Fibroblast of mammary gland (primary cell): Measurements from ENCODE around the gene SPEM1.

Experiments
- DNase-seq: peaks from one replicate; pipeline ENCODE4 v3.0.0-alpha.2; 2010; ENCODE audit warnings: low read depth
- H3K4me3 ChIP-seq: 2 replicates; pipeline ENCODE4 v1.5.1; 2011; ENCODE audit warnings: low read depth, mild to moderate bottlenecking, low read length, moderate library complexity; ENCODE audit not compliant: control insufficient read depth
- TF ChIP-seq, protein P1 (sequence below): conservative IDR thresholded peaks from 2 replicates; pipeline ENCODE4 v1.5.1; 2011; ENCODE audit warnings: low read depth, low read length, inconsistent platforms; ENCODE audit not compliant: control insufficient read depth, insufficient read depth

SPEM1 gene, protein sequence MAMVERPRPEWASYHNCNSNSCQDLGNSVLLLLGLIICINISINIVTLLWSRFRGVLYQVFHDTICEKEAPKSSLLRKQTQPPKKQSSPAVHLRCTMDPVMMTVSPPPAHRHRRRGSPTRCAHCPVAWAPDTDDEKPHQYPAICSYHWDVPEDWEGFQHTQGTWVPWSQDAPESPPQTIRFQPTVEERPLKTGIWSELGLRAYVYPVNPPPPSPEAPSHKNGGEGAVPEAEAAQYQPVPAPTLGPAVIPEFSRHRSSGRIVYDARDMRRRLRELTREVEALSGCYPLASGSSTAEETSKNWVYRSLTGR

DNA sequence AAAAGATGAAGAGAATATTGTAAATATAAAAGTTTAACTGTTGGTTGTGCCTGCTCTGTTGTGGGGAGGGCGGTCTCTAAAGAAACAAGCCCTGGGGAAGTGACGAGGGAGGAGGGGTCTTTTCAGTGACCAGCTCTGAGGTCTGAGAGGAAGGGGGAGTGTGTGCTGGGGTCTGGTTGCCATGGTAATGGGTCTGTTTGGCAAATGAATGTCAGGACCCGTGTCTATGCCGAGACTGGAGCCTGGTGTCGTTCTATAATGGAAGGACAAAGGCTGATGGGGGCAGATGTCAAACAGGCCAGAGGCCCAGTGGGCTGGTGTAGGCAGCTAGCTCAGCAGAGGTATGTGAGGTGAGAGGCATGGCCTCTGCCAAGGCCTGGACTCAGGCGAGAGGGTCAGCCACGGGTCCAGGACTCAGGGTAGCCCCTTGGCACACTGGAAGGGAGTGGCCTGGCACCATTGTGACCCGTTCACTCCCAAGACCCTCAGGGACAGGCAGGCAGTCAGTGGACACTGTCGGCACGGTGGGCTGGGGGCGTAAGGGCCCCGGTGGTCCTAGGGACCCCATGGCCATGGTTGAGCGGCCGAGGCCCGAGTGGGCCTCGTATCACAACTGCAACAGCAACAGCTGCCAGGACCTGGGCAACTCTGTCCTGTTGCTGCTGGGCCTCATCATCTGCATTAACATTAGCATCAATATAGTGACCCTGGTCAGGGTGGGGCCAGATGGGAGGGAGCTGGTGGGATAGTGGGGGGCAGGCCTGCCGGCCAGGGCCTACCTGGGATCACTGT is at the start of gene SPEM1:
Gene SPEM1 (plus strand): TSS at position 506 of the 792 bp plus-strand sequence. CDS start 61 bp downstream, at position 567.
- no peak within 1 kb of the TSS for H3K4me3 ChIP-seq
- DNase-seq = no peak
- TF ChIP-seq, protein P1, sequence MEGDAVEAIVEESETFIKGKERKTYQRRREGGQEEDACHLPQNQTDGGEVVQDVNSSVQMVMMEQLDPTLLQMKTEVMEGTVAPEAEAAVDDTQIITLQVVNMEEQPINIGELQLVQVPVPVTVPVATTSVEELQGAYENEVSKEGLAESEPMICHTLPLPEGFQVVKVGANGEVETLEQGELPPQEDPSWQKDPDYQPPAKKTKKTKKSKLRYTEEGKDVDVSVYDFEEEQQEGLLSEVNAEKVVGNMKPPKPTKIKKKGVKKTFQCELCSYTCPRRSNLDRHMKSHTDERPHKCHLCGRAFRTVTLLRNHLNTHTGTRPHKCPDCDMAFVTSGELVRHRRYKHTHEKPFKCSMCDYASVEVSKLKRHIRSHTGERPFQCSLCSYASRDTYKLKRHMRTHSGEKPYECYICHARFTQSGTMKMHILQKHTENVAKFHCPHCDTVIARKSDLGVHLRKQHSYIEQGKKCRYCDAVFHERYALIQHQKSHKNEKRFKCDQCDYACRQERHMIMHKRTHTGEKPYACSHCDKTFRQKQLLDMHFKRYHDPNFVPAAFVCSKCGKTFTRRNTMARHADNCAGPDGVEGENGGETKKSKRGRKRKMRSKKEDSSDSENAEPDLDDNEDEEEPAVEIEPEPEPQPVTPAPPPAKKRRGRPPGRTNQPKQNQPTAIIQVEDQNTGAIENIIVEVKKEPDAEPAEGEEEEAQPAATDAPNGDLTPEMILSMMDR = no peak

DNA sequence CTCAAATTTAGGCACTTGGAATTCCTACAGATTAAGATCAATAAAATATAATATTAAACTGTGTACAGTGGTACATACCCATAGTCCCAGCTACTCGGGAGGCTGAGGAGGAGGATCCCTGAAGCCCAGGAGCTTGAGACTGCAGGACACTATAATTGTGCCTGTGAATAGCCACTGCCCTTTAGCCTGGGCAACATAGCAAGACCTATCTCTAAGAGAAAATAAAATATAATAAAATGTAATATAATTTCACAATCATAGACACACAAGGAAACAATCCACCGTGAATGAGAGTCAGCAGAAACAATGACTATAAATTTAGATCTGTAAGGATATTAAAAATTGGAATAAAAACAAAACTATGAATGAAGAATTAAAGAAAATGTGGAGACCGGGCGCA is 49.3 kb upstream of the SPEM1 start:
- DNase-seq = no peak
- H3K4me3 ChIP-seq = no peak overlapping the region
- TF ChIP-seq, protein P1 = no peak

DNA sequence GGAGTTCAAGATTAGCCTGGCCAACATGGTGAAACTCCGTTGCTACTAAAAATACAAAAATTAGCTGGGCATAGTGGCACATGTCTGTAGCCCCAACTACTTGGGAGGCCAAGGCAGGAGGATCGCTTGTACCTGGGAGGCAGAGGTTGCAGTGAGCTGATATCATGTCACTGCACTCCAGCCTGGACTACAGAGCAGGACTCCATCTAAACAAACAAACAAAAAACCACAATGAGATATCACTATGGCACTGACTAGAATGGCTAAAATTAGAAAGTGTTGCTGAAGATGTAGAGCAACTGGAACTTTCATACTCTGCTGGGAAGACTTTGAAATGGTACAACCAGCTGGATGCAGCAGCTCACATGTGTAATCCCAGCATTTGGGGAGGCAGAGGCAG is 45.8 kb upstream of the SPEM1 start:
- TF ChIP-seq, protein P1 = no peak
- no peak overlapping the region for H3K4me3 ChIP-seq
- DNase-seq = no peak

DNA sequence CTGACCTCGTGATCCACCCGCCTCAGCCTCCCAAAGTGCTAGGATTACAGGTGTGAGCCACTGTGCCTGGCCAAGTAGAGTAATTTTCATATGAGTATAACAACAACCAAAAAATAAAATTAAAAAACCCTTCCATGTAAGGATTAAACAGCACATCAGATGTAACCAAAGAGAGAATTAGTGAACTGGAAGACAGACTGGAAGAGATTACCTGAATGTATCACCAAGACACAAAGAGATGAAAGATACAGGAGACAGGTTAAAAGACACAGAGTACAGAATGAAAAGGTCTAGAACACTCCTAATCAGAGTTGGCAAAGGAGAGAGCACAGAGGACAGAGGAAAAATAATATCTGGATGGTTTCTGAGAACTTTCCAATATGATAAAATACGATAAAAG is 41.0 kb upstream of the SPEM1 start:
- TF ChIP-seq, protein P1 = no peak
- DNase-seq = no peak
- no peak overlapping the region for H3K4me3 ChIP-seq

DNA sequence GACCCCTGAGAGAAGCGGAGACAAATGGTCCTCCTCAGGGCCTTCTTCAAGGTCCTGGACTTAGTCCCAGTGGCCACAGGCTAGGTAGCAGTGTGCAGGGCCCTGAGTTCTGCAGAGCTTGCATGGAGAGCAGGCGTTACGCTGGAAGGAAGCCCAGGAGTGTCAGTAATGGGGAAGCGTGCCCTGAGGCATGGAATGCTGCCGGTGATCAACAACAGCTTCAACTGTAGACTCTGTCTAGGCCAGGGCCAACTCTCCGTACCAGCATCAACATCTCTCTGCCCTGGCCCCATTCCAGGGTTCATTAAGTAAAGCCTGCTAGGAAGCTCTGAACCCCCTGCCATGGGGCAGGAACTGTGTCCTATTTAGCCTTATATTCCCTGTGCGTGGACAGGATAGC is 39.8 kb upstream of the SPEM1 start:
- TF ChIP-seq, protein P1 = no peak
- no peak for DNase-seq
- no peak overlapping the region for H3K4me3 ChIP-seq

DNA sequence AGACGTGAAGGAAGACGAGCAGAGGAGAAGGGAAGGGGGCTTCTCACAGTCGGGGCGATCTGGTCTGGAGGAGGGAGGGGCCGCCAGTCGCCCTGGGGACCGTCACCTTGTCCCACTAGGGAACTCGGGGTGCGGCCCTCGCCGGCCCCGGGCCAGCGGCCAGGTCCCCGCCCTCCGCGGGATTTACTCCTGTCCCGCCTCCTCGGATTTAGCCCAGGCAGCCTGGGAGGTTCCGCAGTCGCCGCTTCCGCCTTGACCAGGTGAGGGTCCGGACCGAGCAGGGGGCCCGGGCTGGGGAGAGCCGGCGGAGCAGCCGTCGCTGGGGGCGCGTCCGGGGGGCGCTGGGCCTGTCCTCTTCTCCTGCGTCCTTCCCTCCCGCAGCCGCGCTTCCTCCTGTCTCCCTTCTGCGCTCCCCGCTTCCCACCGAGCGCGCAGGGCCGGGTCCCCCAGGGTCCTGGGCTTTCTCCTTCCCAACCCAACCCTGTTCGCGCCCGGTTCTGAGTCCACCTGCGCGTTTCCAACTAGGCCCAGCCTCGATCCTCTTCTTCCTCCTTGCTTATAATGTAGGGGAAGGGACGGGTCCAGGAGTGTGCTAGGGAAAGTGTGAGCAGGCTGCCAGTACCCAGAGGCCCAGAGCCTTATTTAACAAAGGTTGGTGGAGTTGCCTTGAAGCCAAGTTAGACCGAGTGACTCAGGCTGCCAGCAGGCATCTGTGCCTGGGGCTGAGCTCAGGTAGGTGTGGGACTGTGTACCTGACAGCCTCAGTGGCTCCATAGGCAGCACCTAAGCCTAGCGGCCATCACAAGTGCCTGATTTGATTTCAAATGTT is 39.1 kb upstream of the SPEM1 start, which contains the start of gene TNK1:
Gene TNK1 (plus strand): TSS at position 235 of the 829 bp plus-strand sequence. CDS start 1,838 bp downstream, outside the sequence.
- TF ChIP-seq, protein P1 = no peak
- no peak within 1 kb of the TSS for H3K4me3 ChIP-seq
- no peak for DNase-seq
